DMS114 treated with DMSO at 0.1 percent for 48 hours (cell line): ENCODE measurements around the gene ACTC1.
A peak's percentile ranks its signal among the peaks of the same experiment; 100 is the strongest.

ENCODE experiments used
- DNase-seq: peaks from one replicate; lab custom pipeline; 2025; ENCODE audit not compliant: unreplicated experiment; lab: John Stamatoyannopoulos, UW

The ACTC1 gene

GRCh38 chr15:34759992-34760391, 35.4 kb downstream of the ACTC1 start:
- DNase-seq: no peak

- DNase-seq: no peak
Observed at GRCh38 chr15:34759347-34759746, 36.0 kb downstream of the ACTC1 start.

- no peak for DNase-seq
Observed at GRCh38 chr15:34757262-34757661, 38.1 kb downstream of the ACTC1 start.

- no peak for DNase-seq
Observed at GRCh38 chr15:34755419-34755773, 40.0 kb downstream of the ACTC1 start.

- DNase-seq: no peak
Observed at GRCh38 chr15:34754674-34755418, 40.5 kb downstream of the ACTC1 start, which contains the start of gene GJD2. GJD2 (minus strand) TSS chr15:34754998; CDS start chr15:34754488, 510 bp downstream.

- no peak for DNase-seq
Observed at GRCh38 chr15:34754171-34754601, 41.2 kb downstream of the ACTC1 start.

- DNase-seq: peak; percentile 2
Observed at GRCh38 chr15:34753236-34753894, 42.0 kb downstream of the ACTC1 start.

- no peak for DNase-seq
Observed at GRCh38 chr15:34749691-34750090, 45.7 kb downstream of the ACTC1 start.
